HepG2 (cell line): ENCODE measurements around the gene NPB. TPM values are rescaled to one million over a fixed set of nuclear protein-coding genes. Genes with fewer than 3 reads are reported as not detected.

Experiments used
- CBFB ChIP-seq: sonication (generic); formaldehyde crosslinking; IDR thresholded peaks from 2 replicates; pipeline ENCODE4 v1.4.0; 2020; ENCODE audit warnings: missing genetic modification reagents
- CC2D1A ChIP-seq: sonication (generic); formaldehyde crosslinking; IDR thresholded peaks from 2 replicates; pipeline ENCODE4 v1.8.1; 2023; ENCODE audit warnings: mild to moderate bottlenecking, missing genetic modification reagents
- HOXA3 ChIP-seq: sonication (generic); formaldehyde crosslinking; IDR thresholded peaks from 2 replicates; pipeline ENCODE4 v1.5.0; 2020; ENCODE audit warnings: missing genetic modification reagents
- HOXD1 ChIP-seq: sonication (generic); formaldehyde crosslinking; IDR thresholded peaks from 2 replicates; pipeline ENCODE4 v1.5.0; 2020; ENCODE audit warnings: missing genetic modification reagents
- IRX3 ChIP-seq: sonication (generic); formaldehyde crosslinking; IDR thresholded peaks from 2 replicates; pipeline ENCODE4 v1.8.1; 2023; ENCODE audit warnings: mild to moderate bottlenecking, low read depth, missing genetic modification reagents, borderline replicate concordance
- ISL2 ChIP-seq: sonication (generic); formaldehyde crosslinking; IDR thresholded peaks from 2 replicates; pipeline ENCODE4 v1.5.0; 2020; ENCODE audit warnings: missing genetic modification reagents
- KLF16 ChIP-seq, 2 experiments: sonication (generic) in 1 of 2; formaldehyde crosslinking in 1 of 2; IDR thresholded peaks; 2 replicates each; pipeline versions ENCODE4 v1.6.1 to v1.8.0; 2016 to 2023; ENCODE audit warnings: missing genetic modification reagents in 2 of 2, missing compliant biosample characterization in 1 of 2
- MAZ ChIP-seq, 2 experiments: sonication (generic) in 1 of 2; formaldehyde crosslinking in 1 of 2; IDR thresholded peaks; 2 replicates each; pipeline versions ENCODE4 v1.5.0 to v1.6.1; 2012 to 2020; ENCODE audit warnings: low read depth in 2 of 2, mild to moderate bottlenecking in 2 of 2, borderline replicate concordance in 1 of 2, improper control_type of control experiment in 1 of 2, low read length in 1 of 2, missing genetic modification reagents in 1 of 2, moderate library complexity in 1 of 2
- NBN ChIP-seq: fragments of 450-650 bp; conservative IDR thresholded peaks from 2 replicates; pipeline ENCODE4 v1.6.1; 2017
- NCOA5 ChIP-seq: sonication (generic); formaldehyde crosslinking; IDR thresholded peaks from 2 replicates; pipeline ENCODE4 v1.4.0; 2020; ENCODE audit warnings: missing genetic modification reagents
- NFE2 ChIP-seq: sonication (generic); formaldehyde crosslinking; IDR thresholded peaks from 2 replicates; pipeline ENCODE4 v1.4.0; 2020; ENCODE audit warnings: missing genetic modification reagents
- SIX1 ChIP-seq: sonication (generic); formaldehyde crosslinking; IDR thresholded peaks from 2 replicates; pipeline ENCODE4 v1.4.0; 2020; ENCODE audit warnings: missing genetic modification reagents, borderline replicate concordance
- SRY ChIP-seq: sonication (generic); formaldehyde crosslinking; IDR thresholded peaks from 2 replicates; pipeline ENCODE4 v1.8.0; 2022; ENCODE audit warnings: mild to moderate bottlenecking, missing genetic modification reagents
- TSC22D2 ChIP-seq: sonication (generic); formaldehyde crosslinking; IDR thresholded peaks from 2 replicates; pipeline ENCODE4 v1.5.1; 2020; ENCODE audit warnings: missing genetic modification reagents, mild to moderate bottlenecking, borderline replicate concordance
- ZMAT3 ChIP-seq: sonication (generic); formaldehyde crosslinking; conservative IDR thresholded peaks from 2 replicates; pipeline ENCODE4 v1.7.0; 2021; ENCODE audit warnings: missing genetic modification reagents
- ZNF326 ChIP-seq: sonication (generic); formaldehyde crosslinking; IDR thresholded peaks from 2 replicates; pipeline ENCODE4 v1.4.0; 2020; ENCODE audit warnings: missing genetic modification reagents, borderline replicate concordance
- ZNF34 ChIP-seq: sonication (generic); formaldehyde crosslinking; IDR thresholded peaks from 2 replicates; pipeline ENCODE4 v1.4.0; 2020; ENCODE audit warnings: mild to moderate bottlenecking, missing genetic modification reagents, borderline replicate concordance
- ZNF441 ChIP-seq: sonication (generic); formaldehyde crosslinking; IDR thresholded peaks from 2 replicates; pipeline ENCODE4 v1.7.0; 2021; ENCODE audit warnings: missing genetic modification reagents, borderline replicate concordance
- ZNF543 ChIP-seq: sonication (generic); formaldehyde crosslinking; IDR thresholded peaks from 2 replicates; pipeline ENCODE4 v1.4.0; 2020; ENCODE audit warnings: mild to moderate bottlenecking, missing genetic modification reagents
- ZNF567 ChIP-seq: sonication (generic); formaldehyde crosslinking; IDR thresholded peaks from 2 replicates; pipeline ENCODE4 v1.8.1; 2023; ENCODE audit warnings: mild to moderate bottlenecking, missing genetic modification reagents, borderline replicate concordance
- ZNF709 ChIP-seq: sonication (generic); formaldehyde crosslinking; IDR thresholded peaks from 2 replicates; pipeline ENCODE4 v1.5.0; 2020; ENCODE audit warnings: mild to moderate bottlenecking, missing genetic modification reagents
- polyA plus RNA-seq, 8 experiments: library from polyadenylated mRNA; depleted of rRNA in 3 of 8; stranded (reverse) in 7 of 8; unstranded in 1 of 8; fragments of >200 nt; fragmentation: Illumina TruSeq in 4 of 8; extraction: Trizol in 4 of 8; gene quantifications; 2 replicates each; pipeline versions ENCODE4 v1.2.1 to v1.2.3, GENCODE V29; 2011 to 2016; ENCODE audit warnings: low read depth in 4 of 8, missing spikeins in 1 of 8, mixed read lengths in 1 of 8; ENCODE audit not compliant: insufficient read depth in 1 of 8
- total RNA-seq, 5 experiments: library from RNA; depleted of rRNA; stranded (reverse); fragments of >200 nt; fragmentation: Illumina TruSeq; extraction: Trizol; gene quantifications; 2 replicates each; pipeline ENCODE4 v1.2.3, GENCODE V29; 2016; ENCODE audit warnings: low read depth in 1 of 5
- TF ChIP-seq, protein P1 (sequence below): sonication (generic); formaldehyde crosslinking; IDR thresholded peaks from 2 replicates; pipeline ENCODE4 v1.5.1; 2020; ENCODE audit warnings: missing genetic modification reagents, mild to moderate bottlenecking, borderline replicate concordance
- TF ChIP-seq, protein P2 (sequence below): sonication (generic); formaldehyde crosslinking; IDR thresholded peaks from 2 replicates; pipeline ENCODE4 v1.5.0; 2020; ENCODE audit warnings: mild to moderate bottlenecking, low read depth, missing genetic modification reagents, borderline replicate concordance
- TF ChIP-seq, protein P3 (sequence below): sonication (generic); formaldehyde crosslinking; IDR thresholded peaks from 2 replicates; pipeline ENCODE4 v1.8.1; 2022; ENCODE audit warnings: mild to moderate bottlenecking, missing genetic modification reagents
- TF ChIP-seq, protein P4 (sequence below): sonication (generic); formaldehyde crosslinking; conservative IDR thresholded peaks from 2 replicates; pipeline ENCODE4 v1.5.0; 2020; ENCODE audit warnings: missing genetic modification reagents

NPB gene
- total and polyA plus RNA-seq, 2 of the 13 experiments (the other 11 are each of a cell fraction or from before 2014, with no cell fraction given), result 0.11 to 0.93 TPM

DNA sequence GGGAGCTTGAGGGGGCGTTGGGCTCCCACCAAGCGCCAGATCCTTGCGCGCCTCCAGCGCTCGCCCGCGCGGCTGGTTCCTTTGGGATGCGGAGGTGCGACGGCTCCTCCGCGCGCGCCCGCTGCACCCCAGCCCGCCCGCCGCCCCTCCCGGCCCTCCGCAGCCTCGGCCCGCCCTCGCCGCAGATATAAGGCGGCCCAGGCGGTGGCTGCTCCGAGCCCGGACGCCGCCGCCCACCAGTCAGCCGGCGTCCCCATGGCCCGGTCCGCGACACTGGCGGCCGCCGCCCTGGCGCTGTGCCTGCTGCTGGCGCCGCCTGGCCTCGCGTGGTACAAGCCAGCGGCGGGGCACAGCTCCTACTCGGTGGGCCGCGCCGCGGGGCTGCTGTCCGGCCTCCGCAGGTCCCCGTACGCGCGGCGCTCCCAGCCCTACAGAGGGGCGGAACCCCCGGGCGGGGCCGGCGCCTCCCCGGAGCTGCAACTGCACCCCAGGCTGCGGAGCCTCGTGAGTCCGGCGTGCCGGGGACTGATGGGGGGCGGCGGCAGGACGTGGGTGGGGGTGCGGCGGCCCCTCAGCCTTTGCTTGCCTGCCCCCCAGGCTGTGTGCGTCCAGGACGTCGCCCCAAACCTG lies at the start of gene NPB (continued):
- TF ChIP-seq KLF16 (CRISPR knock-in tag; IDR thresholded peaks at IDR 0.05) (0 out of 4 replicates have a peak, but pooled peaks of 1 of the 2 experiments have one; percentile 32), ZMAT3 (CRISPR knock-in tag) (peak; percentile 41; the same call in 1 of the 2 replicates), HOXD1 (CRISPR knock-in tag) (0 out of 2 replicates have a peak, but pooled peaks have one; percentile 2), MAZ (IDR thresholded peaks at IDR 0.05; ENCODE audit: borderline replicate concordance, low read depth, low read length) (no peak), MAZ (CRISPR knock-in tag; IDR thresholded peaks at IDR 0.05; ENCODE audit: low read depth) (0 out of 2 replicates have a peak, but pooled peaks have one; percentile 13), HOXA3 (CRISPR knock-in tag) (peak; percentile 35; the same call in 1 of the 2 replicates), TSC22D2 (no peak), NFE2 (CRISPR knock-in tag) (no peak), NCOA5 (CRISPR knock-in tag) (peak; percentile 97), ZNF34 (CRISPR knock-in tag) (peak; percentile 87; the same call in 1 of the 2 replicates), ZNF326 (CRISPR knock-in tag) (no peak; the same call in 1 of the 2 replicates), ZNF441 (CRISPR knock-in tag) (peak; percentile 32; the same call in 1 of the 2 replicates), CC2D1A (CRISPR knock-in tag) (no peak), CBFB (peak; percentile 15; the same call in 1 of the 2 replicates), ZNF543 (CRISPR knock-in tag) (0 out of 2 replicates have a peak, but pooled peaks have one; percentile 24), SIX1 (CRISPR knock-in tag) (no peak), NBN (no peak), SRY (CRISPR knock-in tag) (no peak; the same call in 1 of the 2 replicates), IRX3 (CRISPR knock-in tag) (peak; percentile 93; the same call in 1 of the 2 replicates), ZNF567 (CRISPR knock-in tag) (no peak), ZNF709 (CRISPR knock-in tag) (peak; percentile 42; the same call in 1 of the 2 replicates), ISL2 (CRISPR knock-in tag) (peak; percentile 45; the same call in 1 of the 2 replicates)
- TF ChIP-seq, protein P1, sequence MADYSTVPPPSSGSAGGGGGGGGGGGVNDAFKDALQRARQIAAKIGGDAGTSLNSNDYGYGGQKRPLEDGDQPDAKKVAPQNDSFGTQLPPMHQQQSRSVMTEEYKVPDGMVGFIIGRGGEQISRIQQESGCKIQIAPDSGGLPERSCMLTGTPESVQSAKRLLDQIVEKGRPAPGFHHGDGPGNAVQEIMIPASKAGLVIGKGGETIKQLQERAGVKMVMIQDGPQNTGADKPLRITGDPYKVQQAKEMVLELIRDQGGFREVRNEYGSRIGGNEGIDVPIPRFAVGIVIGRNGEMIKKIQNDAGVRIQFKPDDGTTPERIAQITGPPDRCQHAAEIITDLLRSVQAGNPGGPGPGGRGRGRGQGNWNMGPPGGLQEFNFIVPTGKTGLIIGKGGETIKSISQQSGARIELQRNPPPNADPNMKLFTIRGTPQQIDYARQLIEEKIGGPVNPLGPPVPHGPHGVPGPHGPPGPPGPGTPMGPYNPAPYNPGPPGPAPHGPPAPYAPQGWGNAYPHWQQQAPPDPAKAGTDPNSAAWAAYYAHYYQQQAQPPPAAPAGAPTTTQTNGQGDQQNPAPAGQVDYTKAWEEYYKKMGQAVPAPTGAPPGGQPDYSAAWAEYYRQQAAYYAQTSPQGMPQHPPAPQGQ (CRISPR knock-in tag), result peak; percentile 90; the same call in 1 of the 2 replicates
- TF ChIP-seq, protein P2, sequence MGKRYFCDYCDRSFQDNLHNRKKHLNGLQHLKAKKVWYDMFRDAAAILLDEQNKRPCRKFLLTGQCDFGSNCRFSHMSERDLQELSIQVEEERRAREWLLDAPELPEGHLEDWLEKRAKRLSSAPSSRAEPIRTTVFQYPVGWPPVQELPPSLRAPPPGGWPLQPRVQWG, result no peak
- TF ChIP-seq, protein P3, sequence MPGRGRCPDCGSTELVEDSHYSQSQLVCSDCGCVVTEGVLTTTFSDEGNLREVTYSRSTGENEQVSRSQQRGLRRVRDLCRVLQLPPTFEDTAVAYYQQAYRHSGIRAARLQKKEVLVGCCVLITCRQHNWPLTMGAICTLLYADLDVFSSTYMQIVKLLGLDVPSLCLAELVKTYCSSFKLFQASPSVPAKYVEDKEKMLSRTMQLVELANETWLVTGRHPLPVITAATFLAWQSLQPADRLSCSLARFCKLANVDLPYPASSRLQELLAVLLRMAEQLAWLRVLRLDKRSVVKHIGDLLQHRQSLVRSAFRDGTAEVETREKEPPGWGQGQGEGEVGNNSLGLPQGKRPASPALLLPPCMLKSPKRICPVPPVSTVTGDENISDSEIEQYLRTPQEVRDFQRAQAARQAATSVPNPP (CRISPR knock-in tag), result 0 out of 2 replicates have a peak, but pooled peaks have one; percentile 52
- TF ChIP-seq, protein P4, sequence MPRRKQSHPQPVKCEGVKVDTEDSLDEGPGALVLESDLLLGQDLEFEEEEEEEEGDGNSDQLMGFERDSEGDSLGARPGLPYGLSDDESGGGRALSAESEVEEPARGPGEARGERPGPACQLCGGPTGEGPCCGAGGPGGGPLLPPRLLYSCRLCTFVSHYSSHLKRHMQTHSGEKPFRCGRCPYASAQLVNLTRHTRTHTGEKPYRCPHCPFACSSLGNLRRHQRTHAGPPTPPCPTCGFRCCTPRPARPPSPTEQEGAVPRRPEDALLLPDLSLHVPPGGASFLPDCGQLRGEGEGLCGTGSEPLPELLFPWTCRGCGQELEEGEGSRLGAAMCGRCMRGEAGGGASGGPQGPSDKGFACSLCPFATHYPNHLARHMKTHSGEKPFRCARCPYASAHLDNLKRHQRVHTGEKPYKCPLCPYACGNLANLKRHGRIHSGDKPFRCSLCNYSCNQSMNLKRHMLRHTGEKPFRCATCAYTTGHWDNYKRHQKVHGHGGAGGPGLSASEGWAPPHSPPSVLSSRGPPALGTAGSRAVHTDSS (CRISPR knock-in tag), result no peak; the same call in 1 of the 2 replicates
